ENCODE data around the gene ATRN.

DNA sequence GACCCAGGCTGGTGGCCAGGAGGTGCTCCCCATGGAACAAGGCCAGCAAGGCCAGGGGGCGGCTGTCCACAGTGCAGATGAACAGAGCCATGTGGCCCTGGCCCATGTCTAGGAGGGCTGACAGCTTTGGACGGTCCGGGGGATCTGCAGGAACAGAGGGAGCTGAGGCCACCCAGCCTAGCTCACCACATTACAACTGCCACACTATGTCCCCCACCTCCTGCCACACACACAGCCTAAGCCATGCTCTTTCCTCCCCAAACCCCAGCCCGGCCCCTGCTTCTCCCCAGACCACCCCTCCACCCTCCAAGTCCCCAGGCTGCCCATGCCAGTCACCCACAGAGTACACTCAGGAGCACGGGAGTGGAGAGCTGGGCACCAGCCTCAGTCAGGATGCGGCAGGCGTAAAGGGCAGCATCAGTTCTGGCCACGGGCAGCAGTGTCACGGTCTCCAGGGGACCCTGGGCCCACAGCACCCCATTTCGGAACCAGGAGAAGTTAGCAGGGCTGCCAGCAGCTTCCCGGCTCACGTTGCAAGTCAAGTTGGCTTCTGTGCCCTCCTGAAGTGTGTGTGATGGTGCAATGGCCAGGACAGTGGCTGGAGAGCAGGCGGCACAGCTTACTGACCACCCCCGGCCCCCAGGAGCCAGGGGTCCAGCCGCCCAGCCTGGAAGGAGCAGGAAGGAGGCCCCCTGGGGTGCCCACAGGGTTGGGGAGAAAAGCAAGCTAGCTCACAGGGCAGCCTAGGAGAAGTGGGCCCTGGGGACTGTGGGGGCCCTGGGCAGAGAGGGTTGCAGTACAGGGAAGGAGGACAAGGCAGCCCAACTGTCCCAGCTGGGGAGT lies 226.1 kb downstream of the ATRN start:
- no peak for TF ChIP-seq EZH2 (IDR thresholded peaks at IDR 0.05; ENCODE audit: borderline replicate concordance, low read depth, low read length, severe bottlenecking)
- TF ChIP-seq, protein P1, sequence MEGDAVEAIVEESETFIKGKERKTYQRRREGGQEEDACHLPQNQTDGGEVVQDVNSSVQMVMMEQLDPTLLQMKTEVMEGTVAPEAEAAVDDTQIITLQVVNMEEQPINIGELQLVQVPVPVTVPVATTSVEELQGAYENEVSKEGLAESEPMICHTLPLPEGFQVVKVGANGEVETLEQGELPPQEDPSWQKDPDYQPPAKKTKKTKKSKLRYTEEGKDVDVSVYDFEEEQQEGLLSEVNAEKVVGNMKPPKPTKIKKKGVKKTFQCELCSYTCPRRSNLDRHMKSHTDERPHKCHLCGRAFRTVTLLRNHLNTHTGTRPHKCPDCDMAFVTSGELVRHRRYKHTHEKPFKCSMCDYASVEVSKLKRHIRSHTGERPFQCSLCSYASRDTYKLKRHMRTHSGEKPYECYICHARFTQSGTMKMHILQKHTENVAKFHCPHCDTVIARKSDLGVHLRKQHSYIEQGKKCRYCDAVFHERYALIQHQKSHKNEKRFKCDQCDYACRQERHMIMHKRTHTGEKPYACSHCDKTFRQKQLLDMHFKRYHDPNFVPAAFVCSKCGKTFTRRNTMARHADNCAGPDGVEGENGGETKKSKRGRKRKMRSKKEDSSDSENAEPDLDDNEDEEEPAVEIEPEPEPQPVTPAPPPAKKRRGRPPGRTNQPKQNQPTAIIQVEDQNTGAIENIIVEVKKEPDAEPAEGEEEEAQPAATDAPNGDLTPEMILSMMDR (IDR thresholded peaks at IDR 0.05; ENCODE audit: borderline replicate concordance, extremely low read depth, low read length, poor library complexity, severe bottlenecking) = no peak
